Activated effector memory CD4-positive, alpha-beta T cell treated with anti-CD3 and anti-CD28 coated beads, Interleukin-2, amount 50 U/mL, for 16 hours (primary cell): ENCODE measurements around the gene SMC3.

Experiments used
- DNase-seq: peaks from one replicate; pipeline ENCODE4 v3.0.0-alpha.2; 2020

The SMC3 gene

GRCh38 chr10:110649347-110650264 is 82.1 kb downstream of the SMC3 start:
- no peak for DNase-seq

GRCh38 chr10:110650265-110650668 is 82.8 kb downstream of the SMC3 start:
- no peak for DNase-seq

- DNase-seq, result no peak
These were observed 83.8 kb downstream of the SMC3 start for GRCh38 chr10:110651044-110651958.

- no peak for DNase-seq
These were observed 85.1 kb downstream of the SMC3 start for GRCh38 chr10:110652475-110653118.
